Activated CD8-positive, alpha-beta memory T cell treated with anti-CD3 and anti-CD28 coated beads for 4 hours (primary cell): ENCODE results near the gene SLC28A1.

Experiments
- DNase-seq, 2 donors: peaks; one replicate each; pipeline ENCODE4 v3.0.0-alpha.2; 2020; ENCODE audit warnings: low read depth in 2 of 2

Gene SLC28A1

DNA sequence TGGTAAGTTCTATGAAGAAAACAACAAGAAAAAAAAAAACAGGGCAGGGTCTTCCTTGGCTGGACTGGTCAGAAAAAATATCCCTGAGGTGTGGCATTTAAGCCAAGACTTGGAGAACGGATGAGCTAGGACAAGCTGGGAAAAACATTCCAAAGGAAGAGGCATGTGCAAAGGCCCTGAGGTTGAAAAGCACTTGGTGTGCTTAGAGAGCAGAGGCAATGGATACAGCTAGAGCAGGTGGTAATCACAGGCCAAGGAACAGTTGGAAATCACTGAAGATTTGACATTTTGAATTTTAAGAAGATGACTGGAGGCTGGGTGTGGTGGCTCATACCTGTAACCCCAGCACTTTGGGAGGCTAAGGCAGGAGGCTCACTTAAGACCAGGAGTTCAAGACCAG, 54.3 kb downstream of the SLC28A1 start:
- DNase-seq: no peak

DNA sequence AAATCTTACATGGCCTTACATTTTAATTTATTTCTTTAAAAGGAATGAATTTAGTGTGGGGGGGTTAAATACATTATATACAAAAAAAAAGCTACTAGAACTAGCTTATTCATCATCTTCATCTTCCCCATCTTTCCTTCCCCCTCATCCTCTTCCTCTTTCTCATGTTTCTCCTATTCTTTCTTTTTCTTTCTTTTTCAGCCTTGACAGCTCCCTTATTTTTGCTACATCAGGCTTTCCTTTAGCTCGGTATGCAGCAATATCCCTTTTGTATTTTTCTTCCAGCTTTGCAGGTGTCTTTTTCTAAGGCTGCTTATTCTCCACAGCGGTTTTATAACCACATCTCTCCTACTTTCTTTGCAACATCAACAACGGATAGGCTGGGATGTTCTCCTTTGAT, 55.9 kb downstream of the SLC28A1 start:
- DNase-seq: no peak

DNA sequence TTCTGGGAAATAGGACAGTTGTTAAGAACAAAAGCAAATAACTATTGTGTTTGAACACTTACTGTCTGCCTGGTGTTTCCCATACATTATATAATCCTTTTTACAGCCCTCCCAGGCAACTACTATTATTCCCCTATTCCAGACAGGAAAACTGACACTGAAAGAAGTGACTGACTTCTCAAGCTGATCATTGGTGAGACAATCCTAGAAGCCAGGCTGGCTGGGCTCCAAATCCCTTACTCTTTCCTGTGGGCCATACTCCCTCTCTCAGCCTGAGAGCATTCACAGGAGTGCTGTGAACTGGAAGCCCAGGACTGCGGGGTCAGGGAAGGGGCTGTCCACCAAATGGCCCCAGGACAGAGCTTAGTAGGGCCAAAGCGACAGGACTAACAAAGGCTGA, 58.0 kb downstream of the SLC28A1 start:
- DNase-seq: no peak

DNA sequence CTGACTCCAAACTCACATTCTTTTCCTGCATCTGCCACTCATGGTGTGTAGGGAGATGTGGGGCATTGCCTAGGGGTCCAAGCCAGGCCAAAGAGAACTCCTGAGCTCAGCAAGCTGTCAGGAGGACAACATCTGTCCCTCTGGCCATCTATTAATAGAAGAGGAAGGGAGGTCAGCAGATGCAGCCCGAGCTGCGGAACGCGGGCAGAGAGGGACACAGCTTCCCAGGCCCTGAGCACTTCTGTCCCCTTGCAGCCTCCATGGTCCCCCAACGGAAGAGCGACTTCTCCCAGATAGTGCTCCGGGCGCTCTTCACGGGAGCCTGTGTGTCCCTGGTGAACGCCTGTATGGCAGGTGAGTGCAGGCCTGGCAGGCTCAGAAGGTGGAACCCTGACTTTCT, 59.8 kb downstream of the SLC28A1 start:
- DNase-seq: no peak

DNA sequence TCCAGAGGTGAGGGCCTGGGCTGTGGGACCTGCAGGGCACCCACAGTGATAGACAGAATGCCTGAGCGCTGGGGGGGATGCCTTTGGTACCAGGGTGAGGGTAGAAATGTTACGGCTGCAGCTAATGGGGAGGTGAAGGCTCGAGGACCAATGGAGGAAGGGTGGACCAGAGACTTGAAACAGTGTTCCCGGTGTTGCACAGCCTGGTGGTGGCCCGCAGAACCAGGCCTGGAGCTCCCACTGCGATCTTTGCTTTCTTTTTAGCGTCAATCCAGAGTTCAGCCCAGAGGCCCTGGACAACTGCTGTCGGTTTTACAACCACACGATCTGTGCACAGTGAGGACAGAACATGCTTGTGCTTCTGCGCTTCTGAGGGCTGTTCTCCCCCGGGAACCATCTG, 60.4 kb downstream of the SLC28A1 start:
- DNase-seq: no peak

DNA sequence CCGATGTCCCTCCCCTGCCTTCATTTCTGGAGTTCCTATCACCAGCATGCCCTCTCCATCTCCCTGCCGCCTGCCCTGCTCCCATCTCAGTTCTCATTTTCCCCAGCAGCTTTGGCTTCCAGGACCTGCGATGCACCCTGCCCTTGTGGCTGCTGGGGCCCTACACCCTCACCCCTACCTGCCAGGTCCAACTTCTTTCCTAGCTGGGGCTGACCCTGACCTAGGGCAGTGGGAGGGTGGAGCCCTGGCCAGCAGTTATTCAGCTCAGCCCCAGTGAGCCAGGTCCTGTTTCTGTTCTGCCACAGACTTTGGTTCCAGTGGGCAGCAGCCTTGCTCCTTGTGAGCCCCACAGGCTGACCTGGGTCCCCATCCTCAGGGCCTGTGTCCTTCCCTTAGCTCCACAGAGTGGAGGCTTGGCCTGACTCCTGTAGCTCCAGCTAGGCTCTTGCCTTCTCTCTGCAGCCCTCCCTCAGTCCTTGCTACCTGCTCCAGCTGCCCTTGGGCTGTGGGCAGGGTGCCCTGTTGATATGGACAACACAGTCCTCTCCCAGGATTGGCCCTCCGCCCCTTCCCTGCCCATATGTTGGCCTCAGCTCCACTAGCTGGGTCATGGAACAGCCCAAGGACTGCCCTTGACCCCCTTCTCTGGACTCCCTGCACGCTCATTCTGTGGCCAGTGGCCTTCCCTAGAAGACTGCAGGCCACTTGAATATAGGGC, 62.5 kb downstream of the SLC28A1 start:
- no peak for DNase-seq

DNA sequence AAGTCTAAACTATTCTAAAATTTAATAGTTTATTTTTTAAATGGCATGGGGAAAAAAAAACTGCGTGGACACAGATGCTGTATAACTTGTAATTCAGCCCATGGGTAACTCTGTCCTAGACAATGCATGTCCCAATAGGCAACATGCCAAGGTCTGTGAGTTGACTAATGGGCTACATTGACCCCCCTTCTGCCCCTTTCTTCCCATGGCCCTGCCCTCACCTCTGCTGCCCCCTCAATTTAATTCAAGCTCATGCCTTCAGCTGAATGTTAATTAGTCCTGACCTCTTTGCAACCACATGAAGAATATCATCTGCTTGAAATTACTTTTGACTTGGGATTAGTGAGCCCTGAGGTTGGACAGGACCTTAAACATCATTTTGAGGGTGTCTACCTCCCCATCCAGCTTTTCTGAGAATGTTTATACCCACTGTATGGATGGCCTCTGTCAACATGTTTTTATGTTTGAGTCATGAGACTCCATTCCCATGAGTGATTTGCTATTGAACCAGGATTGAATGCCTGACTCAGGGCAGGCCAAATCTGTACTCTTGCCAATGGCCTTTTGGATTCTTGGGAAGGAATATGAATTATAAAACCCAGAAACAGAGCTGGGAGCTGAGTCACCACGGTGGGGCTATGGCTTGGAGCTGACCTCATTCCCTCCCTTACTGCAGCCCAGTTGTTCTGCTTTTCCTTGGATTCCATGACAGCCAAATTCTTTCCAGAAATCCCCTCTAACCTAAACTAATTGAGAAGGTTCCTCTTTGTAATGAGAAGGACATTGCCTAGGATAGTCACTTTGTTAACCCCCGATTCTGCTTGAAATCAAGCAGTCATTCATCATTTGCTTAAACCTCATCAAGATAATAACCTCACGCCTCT, 63.7 kb downstream of the SLC28A1 start:
- no peak for DNase-seq

DNA sequence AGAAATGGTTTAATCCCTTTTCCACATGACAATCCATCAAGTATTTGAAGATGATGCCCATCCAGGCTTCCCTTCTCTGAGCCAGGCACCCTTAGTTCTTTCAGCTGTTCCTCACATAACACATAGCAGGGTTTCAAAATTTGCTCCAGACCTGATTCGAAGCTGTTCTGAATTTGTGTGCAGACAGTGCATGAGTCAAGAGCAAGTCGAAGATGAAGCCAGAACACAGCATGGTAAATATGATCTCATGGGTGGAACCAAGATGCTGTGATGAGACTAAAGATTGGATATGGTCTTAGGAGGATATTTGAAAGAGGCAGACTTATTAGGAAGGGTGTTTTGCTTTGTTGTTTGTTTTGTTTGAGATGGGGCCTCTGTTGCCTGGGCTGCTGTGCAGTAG, 64.6 kb downstream of the SLC28A1 start:
- DNase-seq: no peak

DNA sequence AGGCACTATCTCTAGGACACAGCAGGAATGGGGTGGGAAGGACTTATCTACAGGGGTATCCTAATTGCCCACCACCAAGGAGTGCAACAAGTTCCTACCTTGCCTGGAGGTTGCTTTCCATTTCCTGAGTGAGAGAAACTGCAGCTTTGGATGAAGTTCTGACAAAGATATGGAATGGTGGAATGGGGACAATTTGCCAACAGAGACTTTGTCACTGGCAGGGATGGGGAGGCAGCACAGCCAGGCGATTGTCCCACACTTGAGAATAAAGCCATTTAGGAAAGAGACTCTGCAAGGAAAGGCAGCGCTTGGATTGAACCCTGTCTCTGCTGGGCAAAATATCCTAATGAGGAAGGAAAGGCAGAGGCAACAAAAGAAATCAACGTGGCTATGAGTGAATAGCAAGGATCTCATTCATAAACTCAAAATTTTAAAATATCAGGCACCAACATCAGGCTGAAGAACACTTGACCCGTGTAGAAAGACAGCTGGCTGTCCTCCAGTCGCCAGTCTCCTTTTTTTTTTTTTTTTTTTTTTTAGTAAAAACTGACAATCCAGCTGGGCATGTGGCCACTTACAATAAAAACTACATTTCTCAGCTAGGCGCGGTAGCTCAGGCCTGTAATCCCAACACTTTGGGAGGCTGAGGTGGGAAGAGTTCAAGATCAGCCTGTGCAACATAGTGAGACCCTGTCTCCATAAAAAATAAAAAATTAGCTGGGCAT, 65.5 kb downstream of the SLC28A1 start:
- DNase-seq: no peak

DNA sequence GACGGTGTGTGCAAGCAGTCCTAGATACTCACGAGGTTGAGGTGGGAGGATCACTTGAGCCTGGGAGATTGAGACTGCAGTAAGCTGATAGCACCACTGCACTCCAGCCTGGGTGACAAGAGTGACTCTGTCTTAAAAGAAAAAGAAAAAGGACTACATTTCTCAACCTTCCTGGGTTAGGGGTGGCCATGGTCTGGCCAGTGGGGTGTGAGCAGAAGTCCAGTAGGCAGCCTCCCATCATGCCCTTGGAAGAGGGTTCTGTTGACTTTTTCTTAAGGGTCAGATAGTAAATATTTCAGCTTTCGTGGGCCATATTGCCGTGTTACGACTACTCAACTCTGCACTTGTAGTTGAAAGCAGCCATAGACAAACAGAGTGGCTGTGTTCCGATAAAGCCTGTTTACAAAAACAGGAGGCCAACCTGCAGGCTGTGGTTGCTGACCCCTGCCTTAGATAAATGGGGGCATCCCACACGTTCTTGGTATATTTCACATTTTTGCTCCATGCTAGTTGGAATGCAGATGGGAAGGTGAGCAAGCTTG, 66.2 kb downstream of the SLC28A1 start:
- no peak for DNase-seq

DNA sequence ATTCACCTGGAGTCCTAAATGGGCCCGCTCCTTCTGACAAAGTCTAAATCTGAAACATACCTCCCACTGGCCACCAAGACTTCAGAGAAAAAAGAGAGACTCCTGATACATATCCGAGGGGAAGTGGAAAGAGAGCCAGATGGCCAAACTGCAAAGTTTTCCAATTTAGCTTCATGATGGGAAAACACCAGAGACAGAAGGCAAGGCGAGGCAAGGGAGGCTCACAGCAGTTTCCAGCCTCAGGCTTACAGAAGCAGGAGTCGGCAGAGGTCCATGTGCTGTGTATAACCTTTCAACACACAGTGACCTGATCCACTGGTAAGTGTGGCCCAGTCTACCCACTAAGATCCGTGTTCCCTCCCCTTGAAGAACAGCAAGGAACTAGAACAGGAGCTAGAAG, 67.3 kb downstream of the SLC28A1 start:
- DNase-seq: no peak

DNA sequence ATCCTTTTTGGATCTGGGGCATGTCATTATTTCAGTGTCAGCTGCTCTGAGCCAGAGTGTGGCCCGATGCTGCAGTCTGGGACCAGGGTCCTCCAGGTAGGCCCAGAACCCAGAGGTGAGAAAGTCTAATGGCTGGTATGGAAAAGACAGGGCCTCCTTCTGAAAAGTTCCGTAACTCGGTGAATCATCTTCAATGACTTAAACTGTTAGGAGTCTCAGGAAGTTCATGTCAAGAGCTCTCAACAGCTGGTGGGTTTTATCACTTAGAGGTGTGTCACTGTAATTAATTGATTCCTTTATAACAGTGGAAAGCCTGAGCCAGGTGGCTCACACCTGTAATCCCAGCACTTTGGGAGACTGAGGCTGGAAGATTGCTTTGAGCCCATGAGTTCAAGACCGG, 68.7 kb downstream of the SLC28A1 start:
- DNase-seq: no peak

DNA sequence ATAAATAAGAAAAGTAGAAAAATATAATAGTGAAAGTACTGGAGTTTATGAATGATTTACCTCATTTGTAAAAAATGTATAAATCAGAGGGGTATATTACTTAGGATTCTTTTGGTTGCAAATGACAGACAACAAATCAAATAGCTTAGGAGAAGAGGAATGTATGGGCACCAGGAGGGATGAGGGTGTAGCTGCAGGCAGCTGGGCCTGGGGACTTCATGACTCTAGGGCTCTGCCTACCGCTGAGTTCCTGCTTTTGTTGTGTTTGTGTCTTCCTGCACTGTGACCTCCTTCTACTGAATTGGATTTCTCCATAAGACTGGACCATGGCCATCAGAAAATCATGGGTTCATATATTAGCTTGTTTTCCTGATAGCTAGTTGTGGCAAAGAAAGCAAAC, 69.3 kb downstream of the SLC28A1 start:
- no peak for DNase-seq

DNA sequence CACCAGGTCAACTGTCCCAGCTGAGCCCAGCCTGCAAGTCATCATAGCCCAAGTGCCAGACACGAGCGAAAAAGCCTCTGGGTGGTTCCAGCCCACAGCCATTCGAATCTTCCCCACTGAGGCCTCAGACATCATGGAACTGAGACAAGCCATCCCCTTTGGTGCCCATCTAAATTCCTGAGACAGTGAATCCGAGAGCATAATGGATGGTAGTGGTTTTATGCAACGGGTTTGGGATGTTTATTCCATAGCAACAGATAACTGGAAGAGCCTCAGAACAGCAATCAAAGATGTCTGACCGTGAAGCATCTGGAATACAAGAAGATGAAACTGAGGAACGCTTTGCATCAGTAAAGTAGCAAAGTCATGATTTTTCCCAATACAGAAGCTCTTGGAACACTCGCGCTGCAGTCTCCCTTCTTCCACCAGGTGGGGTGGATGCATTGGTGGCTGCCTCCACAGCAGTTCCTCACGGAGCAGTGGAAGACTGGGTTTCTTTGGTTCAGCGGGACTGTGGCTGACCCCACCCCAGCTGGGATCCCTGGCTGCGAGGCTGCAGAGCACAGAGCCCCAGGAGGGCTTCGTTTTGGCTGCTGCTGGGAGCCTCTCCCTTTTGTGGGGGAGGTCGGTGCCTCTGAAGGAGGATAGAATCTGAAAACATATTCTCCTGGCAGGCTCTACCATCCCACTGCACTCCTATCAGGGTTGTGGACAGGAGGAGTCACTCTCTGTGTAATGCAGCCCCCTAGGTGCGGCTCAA, 70.8 kb downstream of the SLC28A1 start:
- no peak for DNase-seq

DNA sequence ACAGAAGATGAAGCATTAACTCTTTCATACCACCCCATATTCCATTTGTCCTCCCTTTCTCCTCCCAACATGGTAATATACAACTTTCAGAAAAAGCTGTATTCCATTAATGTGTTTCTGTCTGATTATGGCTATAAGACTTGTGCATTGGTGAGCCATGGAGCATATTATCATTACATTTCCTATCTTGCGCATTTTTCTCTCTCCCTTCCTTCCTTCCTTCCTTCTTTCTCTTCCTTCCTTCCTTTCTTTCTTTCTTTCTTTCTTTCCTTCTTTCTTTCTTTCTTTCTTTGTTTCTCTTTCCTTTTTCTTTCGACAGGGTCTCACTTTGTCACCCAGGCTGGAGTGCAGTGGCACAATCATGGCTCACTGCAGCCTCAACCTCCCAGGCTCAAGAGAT, 71.7 kb downstream of the SLC28A1 start:
- no peak for DNase-seq

DNA sequence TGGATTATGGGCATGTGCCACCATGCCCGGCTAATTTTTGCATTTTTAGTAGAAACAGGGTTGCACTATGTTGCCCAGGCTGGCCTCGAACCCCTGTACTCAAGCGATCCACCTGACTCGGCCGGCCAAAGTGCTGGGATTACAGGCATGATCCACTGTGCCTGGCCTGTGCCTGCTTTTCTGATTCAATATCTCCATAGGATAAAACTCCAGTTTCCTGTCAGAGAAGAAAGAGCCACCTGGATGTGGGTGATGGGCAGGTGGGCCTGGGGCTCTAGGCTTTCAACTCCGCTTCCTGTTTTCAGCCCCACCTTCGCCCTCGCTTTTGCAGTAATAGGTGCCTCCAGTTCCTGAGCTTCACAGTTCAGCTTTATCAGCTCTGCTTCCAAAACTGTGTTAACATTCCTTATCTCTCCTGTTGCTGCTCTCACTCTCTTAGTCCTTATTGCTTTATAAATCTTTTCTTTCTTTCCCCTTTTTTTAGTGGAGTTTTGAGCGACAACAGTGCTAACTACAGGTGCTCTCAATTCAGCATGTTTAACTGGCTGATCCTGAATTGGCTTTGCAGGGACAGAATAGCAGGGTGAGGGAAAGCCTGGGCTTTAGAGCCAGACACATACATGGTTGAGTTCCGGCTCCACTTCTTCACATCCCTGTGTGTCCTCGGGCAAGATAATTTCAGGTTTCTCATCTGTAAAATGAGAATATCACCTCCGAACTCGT, 76.1 kb downstream of the SLC28A1 start:
- DNase-seq: no peak

DNA sequence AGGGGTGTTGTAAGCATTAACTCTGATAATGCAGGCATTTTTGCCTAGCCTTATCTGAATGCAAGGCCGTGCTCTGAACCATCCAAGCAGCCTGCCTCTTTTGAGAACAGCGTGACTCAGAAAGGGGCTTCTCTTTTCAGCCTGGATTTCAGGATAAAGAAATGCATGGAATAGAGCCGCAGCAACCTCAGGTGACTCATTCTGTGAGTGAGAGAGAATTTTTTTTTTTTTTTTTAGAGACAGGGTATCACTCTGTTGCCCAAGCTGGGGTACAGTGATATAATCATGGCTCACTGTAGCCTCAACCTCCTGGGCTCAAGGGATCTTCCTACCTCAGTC, 76.6 kb downstream of the SLC28A1 start:
- no peak for DNase-seq

DNA sequence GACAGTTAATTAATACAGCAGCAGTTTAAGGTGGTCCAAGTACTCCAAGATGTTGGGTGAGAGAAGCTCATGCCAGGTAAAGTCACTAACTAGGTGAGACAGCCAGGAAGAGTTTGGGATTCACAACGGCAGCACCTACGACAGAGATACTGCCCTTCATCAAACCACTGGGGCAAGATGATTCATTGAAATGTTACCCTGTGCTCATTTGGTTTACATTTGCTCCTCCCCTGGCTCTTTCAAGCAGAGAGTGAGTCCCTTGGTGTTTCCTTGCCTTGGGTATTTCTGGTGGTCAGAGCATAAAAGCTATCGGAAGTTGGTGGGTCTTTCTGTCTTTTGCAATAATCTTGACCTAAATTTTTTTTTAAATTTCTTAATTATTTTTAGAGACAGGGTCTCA, 77.2 kb downstream of the SLC28A1 start:
- DNase-seq: no peak

DNA sequence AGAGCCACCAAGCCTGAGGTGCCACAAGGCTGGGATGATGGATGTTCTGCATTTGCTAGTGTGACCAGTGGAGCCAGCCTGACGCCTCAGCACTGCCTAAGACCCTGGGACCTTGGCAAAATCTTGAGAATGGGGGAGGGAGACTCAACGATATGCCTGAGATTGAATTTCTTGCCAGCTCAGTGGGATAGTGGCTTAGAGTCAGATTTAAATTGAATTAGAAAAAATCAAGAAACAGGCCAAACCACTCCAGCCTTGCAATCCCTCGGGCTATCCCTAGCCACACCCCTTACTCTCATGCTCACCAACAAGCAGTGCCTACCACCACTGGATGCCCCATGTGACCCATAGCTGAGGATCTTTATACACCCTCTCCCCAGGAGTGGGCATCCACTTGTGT, 78.5 kb downstream of the SLC28A1 start:
- no peak for DNase-seq

DNA sequence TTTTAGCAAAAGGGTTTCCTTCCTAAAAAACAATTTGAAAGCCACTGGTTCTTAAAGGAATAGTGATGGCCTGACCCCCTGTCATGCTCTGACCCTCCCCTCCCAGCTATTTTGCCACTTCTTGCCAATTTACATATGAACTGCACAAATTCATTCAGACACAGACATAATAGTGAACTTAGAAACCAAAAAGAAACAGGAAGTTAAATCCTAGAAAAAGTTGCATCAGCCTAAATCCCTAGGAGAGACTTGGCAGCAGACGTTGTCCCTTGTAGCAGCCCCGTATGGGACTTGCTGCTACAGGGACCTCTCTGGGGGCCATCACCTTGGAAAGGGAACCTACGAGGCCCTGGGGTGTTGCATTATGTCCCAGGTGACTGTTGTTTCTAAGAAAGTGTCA, 82.9 kb downstream of the SLC28A1 start:
- no peak for DNase-seq

DNA sequence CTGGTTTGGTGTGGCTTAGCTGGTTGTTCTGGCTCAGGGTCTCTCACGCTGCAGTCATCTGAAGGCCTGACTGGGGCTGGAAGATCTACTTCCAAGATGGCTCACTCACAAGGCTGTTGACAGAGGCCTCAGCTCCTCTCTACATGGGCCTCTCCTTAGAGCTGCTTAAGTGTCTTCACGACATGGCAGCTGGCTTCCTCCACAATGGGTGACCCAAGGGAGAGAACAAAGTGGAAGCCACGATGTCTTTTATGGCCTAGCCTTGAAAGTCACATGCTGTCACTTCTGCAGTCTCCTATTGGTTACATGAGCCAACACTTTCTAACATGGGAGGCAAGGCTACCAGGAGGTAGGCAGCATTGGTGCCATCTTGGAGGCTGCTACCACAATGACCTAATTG, 83.8 kb downstream of the SLC28A1 start:
- no peak for DNase-seq
